ENCODE results near the gene ST3GAL3. TPM values are rescaled to one million over a fixed set of nuclear protein-coding genes. Genes with fewer than 3 reads are reported as not detected.

The ST3GAL3 gene
- total RNA-seq, 1 donor from 2014 or later, result 16.5 TPM

DNA sequence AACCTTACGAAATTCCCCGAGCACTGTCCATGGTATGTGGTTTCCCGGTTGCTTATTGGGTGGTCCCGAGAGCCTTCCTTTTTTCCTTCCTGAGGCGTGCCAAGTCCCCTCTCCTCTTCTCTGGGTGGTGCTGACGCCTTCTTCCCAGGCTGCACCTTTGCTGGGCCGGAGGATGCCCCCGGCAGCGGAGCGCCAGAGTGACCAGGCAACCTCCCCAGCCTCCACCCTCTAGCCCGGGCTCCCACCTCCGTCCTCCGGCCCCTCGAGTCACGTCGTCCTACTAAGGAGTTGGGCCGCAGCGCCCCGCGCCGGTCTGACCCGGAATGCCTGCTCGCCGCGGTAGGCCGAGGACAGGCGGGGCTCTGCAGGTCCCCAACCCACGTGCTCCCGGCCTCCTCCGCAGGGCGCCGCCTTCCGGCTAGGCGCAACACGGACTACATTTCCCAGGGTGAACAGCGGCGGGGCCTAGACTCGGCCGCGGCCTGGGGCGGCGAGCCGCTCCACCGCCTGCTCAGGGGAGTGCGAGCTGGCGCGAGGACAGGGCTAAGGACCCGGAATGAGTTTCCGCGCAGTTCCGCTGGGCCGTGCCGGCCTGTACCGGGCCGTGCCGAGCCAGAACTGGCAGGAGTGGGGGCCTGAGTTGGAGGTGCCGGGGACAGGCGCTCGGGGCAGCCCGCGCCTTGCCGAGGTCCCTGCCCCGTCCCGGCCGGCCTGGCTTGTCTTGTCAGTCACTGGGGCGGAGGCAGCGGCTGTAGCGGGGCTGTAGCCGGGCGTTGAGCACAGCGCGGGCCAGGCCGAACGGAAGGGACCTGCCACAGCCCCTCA is 239.1 kb downstream of the ST3GAL3 start, which contains the start of gene IPO13:
IPO13 (plus strand) TSS at position 715 of the 825 bp plus-strand sequence. CDS start 651 bp downstream, outside the sequence.
- Mint-ChIP-seq H3K9me3 (ENCODE audit: unreplicated experiment) (peaks cover 4% of the 10 kb centered on the region), H3K4me1 (ENCODE audit: low read depth, unreplicated experiment) (peaks cover 13% of the 10 kb centered on the region), H3K36me3 (ENCODE audit: unreplicated experiment) (peaks cover 7% of the 10 kb centered on the region), H3K27ac (ENCODE audit: unreplicated experiment) (peak within 1 kb of the TSS; percentile 89), H3K27me3 (ENCODE audit: unreplicated experiment) (peaks cover 4% of the 10 kb centered on the region), H3K4me3 (ENCODE audit: unreplicated experiment) (peak within 1 kb of the TSS; percentile 94)
- peak; percentile 98 for DNase-seq
- TF ChIP-seq, protein P1, sequence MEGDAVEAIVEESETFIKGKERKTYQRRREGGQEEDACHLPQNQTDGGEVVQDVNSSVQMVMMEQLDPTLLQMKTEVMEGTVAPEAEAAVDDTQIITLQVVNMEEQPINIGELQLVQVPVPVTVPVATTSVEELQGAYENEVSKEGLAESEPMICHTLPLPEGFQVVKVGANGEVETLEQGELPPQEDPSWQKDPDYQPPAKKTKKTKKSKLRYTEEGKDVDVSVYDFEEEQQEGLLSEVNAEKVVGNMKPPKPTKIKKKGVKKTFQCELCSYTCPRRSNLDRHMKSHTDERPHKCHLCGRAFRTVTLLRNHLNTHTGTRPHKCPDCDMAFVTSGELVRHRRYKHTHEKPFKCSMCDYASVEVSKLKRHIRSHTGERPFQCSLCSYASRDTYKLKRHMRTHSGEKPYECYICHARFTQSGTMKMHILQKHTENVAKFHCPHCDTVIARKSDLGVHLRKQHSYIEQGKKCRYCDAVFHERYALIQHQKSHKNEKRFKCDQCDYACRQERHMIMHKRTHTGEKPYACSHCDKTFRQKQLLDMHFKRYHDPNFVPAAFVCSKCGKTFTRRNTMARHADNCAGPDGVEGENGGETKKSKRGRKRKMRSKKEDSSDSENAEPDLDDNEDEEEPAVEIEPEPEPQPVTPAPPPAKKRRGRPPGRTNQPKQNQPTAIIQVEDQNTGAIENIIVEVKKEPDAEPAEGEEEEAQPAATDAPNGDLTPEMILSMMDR (IDR thresholded peaks at IDR 0.05; ENCODE audit: partially characterized antibody, unreplicated experiment), result peak; percentile 75

- Mint-ChIP-seq H3K27ac (ENCODE audit: unreplicated experiment) (peak overlapping the region; percentile 89), H3K4me3 (ENCODE audit: unreplicated experiment) (peak overlapping the region; percentile 94)
- TF ChIP-seq, protein P1 (IDR thresholded peaks at IDR 0.05; ENCODE audit: partially characterized antibody, unreplicated experiment), result no peak
These were observed 239.9 kb downstream of the ST3GAL3 start for GRCh38 chr1:43947061-43947873.

DNA sequence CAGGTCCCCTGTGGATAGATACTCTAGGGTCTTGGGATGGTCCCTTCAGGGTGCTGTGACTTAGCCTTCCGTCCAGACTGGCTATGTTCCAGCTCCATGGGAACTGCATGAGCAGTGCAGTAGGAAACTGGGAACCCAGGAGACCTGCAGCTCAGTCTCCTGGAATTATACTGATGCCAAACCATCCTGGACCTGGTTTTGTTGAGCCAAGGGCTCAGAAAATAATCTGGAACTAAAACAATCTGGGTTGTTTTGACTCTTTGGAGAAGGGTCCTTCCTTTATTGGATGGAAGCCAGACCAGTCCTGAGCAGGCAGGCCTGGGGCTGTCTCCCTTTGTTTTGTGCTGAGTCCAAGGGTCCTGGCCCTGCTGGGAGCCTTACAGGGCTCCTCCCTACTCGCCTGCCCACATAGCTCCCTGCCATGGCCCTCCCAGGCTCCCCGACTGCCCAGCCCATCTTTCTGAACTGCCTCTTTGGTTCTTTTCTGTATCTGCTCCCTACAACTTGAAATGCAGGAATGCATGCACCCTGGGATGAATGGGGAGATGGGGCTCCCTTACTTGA is 240.6 kb downstream of the ST3GAL3 start:
- H3K4me1 Mint-ChIP-seq (ENCODE audit: low read depth, unreplicated experiment), result peaks cover 13% of the 10 kb centered on the region
- peaks cover 1% of the 10 kb centered on the region for H3K27me3 Mint-ChIP-seq (ENCODE audit: unreplicated experiment)
- peak overlapping the region; percentile 94 for H3K4me3 Mint-ChIP-seq (ENCODE audit: unreplicated experiment)
- H3K9me3 Mint-ChIP-seq (ENCODE audit: unreplicated experiment), result peaks cover 4% of the 10 kb centered on the region
- no peak for DNase-seq
- TF ChIP-seq, protein P1 (IDR thresholded peaks at IDR 0.05; ENCODE audit: partially characterized antibody, unreplicated experiment), result no peak
- H3K27ac Mint-ChIP-seq (ENCODE audit: unreplicated experiment), result no peak overlapping the region
- peaks cover 7% of the 10 kb centered on the region for H3K36me3 Mint-ChIP-seq (ENCODE audit: unreplicated experiment)

More at GRCh38 chr1:43947061-43947873, 239.9 kb downstream of the ST3GAL3 start:
- Mint-ChIP-seq H3K36me3 (ENCODE audit: unreplicated experiment) (peaks cover 7% of the 10 kb centered on the region), H3K27me3 (ENCODE audit: unreplicated experiment) (peaks cover 1% of the 10 kb centered on the region), H3K4me1 (ENCODE audit: low read depth, unreplicated experiment) (peaks cover 13% of the 10 kb centered on the region), H3K9me3 (ENCODE audit: unreplicated experiment) (peaks cover 4% of the 10 kb centered on the region)
- DNase-seq, result no peak

- Mint-ChIP-seq H3K9me3 (ENCODE audit: unreplicated experiment) (peaks cover 4% of the 10 kb centered on the region), H3K4me3 (ENCODE audit: unreplicated experiment) (no peak overlapping the region), H3K27ac (ENCODE audit: unreplicated experiment) (no peak overlapping the region), H3K4me1 (ENCODE audit: low read depth, unreplicated experiment) (peaks cover 13% of the 10 kb centered on the region), H3K36me3 (ENCODE audit: unreplicated experiment) (peaks cover 7% of the 10 kb centered on the region), H3K27me3 (ENCODE audit: unreplicated experiment) (peaks cover 1% of the 10 kb centered on the region)
- no peak for DNase-seq
- TF ChIP-seq, protein P1 (IDR thresholded peaks at IDR 0.05; ENCODE audit: partially characterized antibody, unreplicated experiment), result no peak
These were observed 242.3 kb downstream of the ST3GAL3 start for GRCh38 chr1:43949678-43950077.
